Activated CD4-positive, alpha-beta T cell treated with anti-CD3 and anti-CD28 coated beads for 1 hour (primary cell): ENCODE data around the gene MPZL2.

Experiments used
- DNase-seq: peaks from one replicate; pipeline ENCODE4 v3.0.0-alpha.2; 2020

Gene MPZL2

GRCh38 chr11:118283037-118283636, 19.0 kb upstream of the MPZL2 start:
- DNase-seq, result no peak

- no peak for DNase-seq
Measured at GRCh38 chr11:118282606-118283005, 18.5 kb upstream of the MPZL2 start.

GRCh38 chr11:118281284-118281683, 17.2 kb upstream of the MPZL2 start:
- no peak for DNase-seq

GRCh38 chr11:118277312-118277711, 13.2 kb upstream of the MPZL2 start:
- DNase-seq, result no peak

- DNase-seq, result no peak
Measured at GRCh38 chr11:118276422-118276821, 12.3 kb upstream of the MPZL2 start.

GRCh38 chr11:118275176-118275575, 11.1 kb upstream of the MPZL2 start:
- DNase-seq, result no peak

- DNase-seq, result no peak
Measured at GRCh38 chr11:118274186-118274585, 10.1 kb upstream of the MPZL2 start.

- no peak for DNase-seq
Measured at GRCh38 chr11:118272001-118272400, 7.9 kb upstream of the MPZL2 start.

- DNase-seq, result no peak
Measured at GRCh38 chr11:118267486-118267885, 3.4 kb upstream of the MPZL2 start.

- no peak for DNase-seq
Measured at GRCh38 chr11:118265954-118266353, 1.9 kb upstream of the MPZL2 start.

GRCh38 chr11:118264569-118265465, 720 bp upstream of the MPZL2 start:
- no peak for DNase-seq

GRCh38 chr11:118263112-118263511, 985 bp downstream of the MPZL2 start:
- DNase-seq, result no peak

- no peak for DNase-seq
Measured at GRCh38 chr11:118260353-118260752, 3.7 kb downstream of the MPZL2 start.

- no peak for DNase-seq
Measured at GRCh38 chr11:118259138-118259537, 5.0 kb downstream of the MPZL2 start.

GRCh38 chr11:118258410-118258809, 5.7 kb downstream of the MPZL2 start:
- DNase-seq, result no peak

GRCh38 chr11:118252688-118253087, 11.4 kb downstream of the MPZL2 start:
- DNase-seq, result no peak

GRCh38 chr11:118251858-118252652, 12.0 kb downstream of the MPZL2 start, which contains the start of gene MPZL3:
MPZL3 (minus strand) TSS chr11:118252365; CDS start chr11:118252294, 71 bp downstream.
- peak; percentile 72 for DNase-seq

- no peak for DNase-seq
Measured at GRCh38 chr11:118247041-118247440, 17.1 kb downstream of the MPZL2 start.

- DNase-seq, result no peak
Measured at GRCh38 chr11:118245936-118246562, 18.0 kb downstream of the MPZL2 start.

- DNase-seq, result no peak
Measured at GRCh38 chr11:118243993-118244762, 19.9 kb downstream of the MPZL2 start.

GRCh38 chr11:118243161-118243560, 20.9 kb downstream of the MPZL2 start:
- no peak for DNase-seq

- DNase-seq, result no peak
Measured at GRCh38 chr11:118241764-118242098, 22.4 kb downstream of the MPZL2 start.
